Muscle of back (tissue), 11 donors: ENCODE results near the gene ZBTB37. TPM values are rescaled to one million over a fixed set of nuclear protein-coding genes. Genes with fewer than 3 reads are reported as not detected.
"Not testable (repeated sequence)": the region's sequence is repeated elsewhere in the genome, so short reads cannot be mapped to it uniquely, and the experiment has no call there.

Experiments
- DNase-seq, 3 donors: peaks; one replicate each; pipeline versions ENCODE4 v3.0.0 to v3.0.0-alpha.2; 2013
- polyA plus RNA-seq, 10 donors: library from polyadenylated mRNA; unstranded; fragments of 120-200 nt; gene quantifications; one replicate each; pipeline ENCODE4 v1.2.1, GENCODE V29; 2013; ENCODE audit not compliant: insufficient read length in 10 of 10

Gene ZBTB37
- polyA plus RNA-seq, 10 donors, result 3.3 to 7.0 (median 5.3) TPM

DNA sequence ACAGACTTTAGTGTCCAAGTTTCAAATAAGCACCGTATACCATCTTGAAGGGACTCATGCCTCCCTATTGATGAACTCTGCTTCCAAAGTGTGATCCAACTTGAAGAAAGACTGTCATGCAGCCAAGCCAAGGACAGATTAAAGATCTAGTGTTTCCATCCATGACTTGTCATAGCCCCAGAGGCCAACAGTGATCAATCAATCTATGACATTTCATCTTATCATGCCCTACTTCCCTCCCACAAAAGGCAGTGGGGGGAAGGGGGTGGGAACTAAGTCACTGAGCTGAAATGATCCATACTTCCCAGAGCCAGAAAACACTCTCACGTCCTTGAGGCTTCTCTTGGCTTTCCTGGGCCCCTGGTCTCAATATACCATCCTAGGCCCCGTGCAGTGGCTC, 44.9 kb downstream of the ZBTB37 start:
- no peak for DNase-seq

- no peak for DNase-seq
Measured at GRCh38 chr1:173914366-173914871, 46.2 kb downstream of the ZBTB37 start.

DNA sequence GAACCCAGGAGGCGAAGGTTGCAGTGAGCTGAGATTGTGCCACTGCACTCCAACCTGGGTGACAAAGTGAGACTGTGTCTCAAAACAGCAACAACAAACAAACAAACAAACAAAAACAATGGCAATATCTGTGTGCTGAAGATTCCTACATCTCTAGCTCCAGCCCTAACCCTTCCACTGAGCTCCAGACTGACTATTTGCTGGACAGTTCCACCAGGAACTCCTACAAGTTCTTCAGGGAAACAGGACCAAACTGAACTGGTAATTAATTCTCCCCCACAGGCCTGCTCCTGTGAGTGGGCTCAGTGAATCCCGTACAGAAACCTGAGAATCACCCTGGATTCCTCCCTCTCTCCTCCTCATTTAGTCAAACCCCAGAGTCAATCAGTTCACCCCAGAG, 47.4 kb downstream of the ZBTB37 start:
- DNase-seq, result no peak

GRCh38 chr1:173916667-173917066, 48.5 kb downstream of the ZBTB37 start:
- no peak for DNase-seq

GRCh38 chr1:173917149-173917548, 49.0 kb downstream of the ZBTB37 start, which contains the start of gene SERPINC1:
Gene SERPINC1, minus strand, starts transcription at chr1:173917327. Its CDS starts 68 bp downstream, at chr1:173917259.
- DNase-seq, result no peak

GRCh38 chr1:173917635-173918493, 49.7 kb downstream of the ZBTB37 start:
- DNase-seq, result no peak

GRCh38 chr1:173920861-173921260, 52.7 kb downstream of the ZBTB37 start:
- no peak for DNase-seq

- no peak for DNase-seq
Measured at GRCh38 chr1:173925306-173926242, 57.4 kb downstream of the ZBTB37 start.

DNA sequence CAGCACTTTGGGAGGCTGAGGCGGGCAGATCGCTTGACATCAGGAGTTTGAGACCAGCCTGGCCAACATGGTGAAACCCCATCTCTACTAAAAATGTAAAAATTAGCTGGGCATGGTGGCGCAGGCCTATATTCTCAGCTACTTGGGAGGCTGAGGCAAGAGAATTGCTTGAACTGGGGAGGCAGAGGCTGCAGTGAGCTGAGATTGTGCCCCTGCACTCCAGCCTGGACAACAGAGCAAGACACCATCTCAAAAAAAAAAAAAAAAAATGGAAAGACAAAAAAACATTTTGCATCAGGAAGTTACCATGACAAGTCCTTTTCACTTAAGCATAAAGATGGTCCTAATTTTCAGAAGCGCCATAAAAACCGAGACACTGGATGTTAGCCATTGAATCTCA, 62.4 kb downstream of the ZBTB37 start:
- DNase-seq, result not testable (repeated sequence)

- no peak for DNase-seq
Measured at GRCh38 chr1:173934440-173934839, 66.3 kb downstream of the ZBTB37 start.

DNA sequence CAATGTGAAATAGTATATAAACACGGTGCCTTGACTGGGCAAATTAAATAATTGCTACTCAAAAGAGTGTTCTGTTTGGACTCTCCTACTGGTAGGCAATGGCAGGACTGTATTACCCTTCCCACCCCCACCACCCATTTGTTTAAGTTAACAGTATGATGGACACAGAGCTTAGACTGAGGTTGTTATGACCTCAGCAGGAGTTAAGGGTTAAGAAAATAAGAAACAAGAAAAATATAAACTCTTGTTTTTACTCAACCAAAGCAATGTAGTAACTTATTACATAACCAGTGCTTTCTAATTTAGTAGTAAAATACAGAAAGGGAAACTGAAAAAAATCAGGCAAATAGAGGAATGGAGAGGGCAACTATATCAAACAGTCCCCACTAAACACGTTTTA, 68.9 kb downstream of the ZBTB37 start:
- DNase-seq, result no peak

- no peak for DNase-seq
Measured at GRCh38 chr1:173946380-173946921, 78.3 kb downstream of the ZBTB37 start.

- DNase-seq, result no peak
Measured at GRCh38 chr1:173948594-173948993, 80.4 kb downstream of the ZBTB37 start.

Other genes with a start within 250 kb of the ZBTB37 start
- gene TEX50, start 233.0 kb upstream of the ZBTB37 start, polyA plus RNA-seq, result not detected
- under 1 TPM; 0.34 to 0.67 (median 0.45) TPM for gene ANKRD45, start 198.5 kb upstream of the ZBTB37 start, polyA plus RNA-seq
- 10 to 100 TPM; 20.9 to 28.2 (median 22.3) TPM for gene KLHL20, start 153.4 kb upstream of the ZBTB37 start, polyA plus RNA-seq
- 10 to 100 TPM; 10.8 to 15.6 (median 13.3) TPM for gene DARS2, start 43.7 kb upstream of the ZBTB37 start, polyA plus RNA-seq
- 10 to 100 TPM in 2 of 10 donors, 1 to 10 TPM in 8; 5.7 to 13.8 (median 9.1) TPM for gene CENPL, start 43.5 kb upstream of the ZBTB37 start, polyA plus RNA-seq
- gene GAS5, start 391 bp upstream of the ZBTB37 start, polyA plus RNA-seq, result 100 to 1,000 TPM; 613 to 687 (median 638) TPM
- gene SERPINC1, start 48.9 kb downstream of the ZBTB37 start, polyA plus RNA-seq, result 1 to 10 TPM in 1 of 10 donors, under 1 TPM in 4, not detected in 5; 0.12 to 1.1 (median 0.25) TPM
- gene RC3H1, start 154.0 kb downstream of the ZBTB37 start, polyA plus RNA-seq, result 10 to 100 TPM in 5 of 10 donors, 1 to 10 TPM in 5; 8.1 to 11.8 (median 10.1) TPM